ENCODE measurements around the gene UBE3C. TPM values are rescaled to one million over a fixed set of nuclear protein-coding genes. Genes with fewer than 3 reads are reported as not detected.

Gene UBE3C
- 56.1 to 69.4 TPM (median 64.6 TPM) in 5 replicates for total RNA-seq (2022; extraction: Qiagen RNA extraction)

GRCh38 chr7:157138424-157139110 lies at the start of gene UBE3C:
UBE3C (plus strand) TSS chr7:157138926; CDS start chr7:157139273, 347 bp downstream.

Other genes starting within 250 kb of the UBE3C start
- 26.4 to 35.4 TPM (median 31.5 TPM) in 5 replicates for gene LMBR1, start 245.7 kb upstream of the UBE3C start, total RNA-seq (2022; extraction: Qiagen RNA extraction)
- gene NOM1, start 189.2 kb upstream of the UBE3C start, total RNA-seq (2022; extraction: Qiagen RNA extraction): 17.3 to 24.1 TPM (median 20.5 TPM) in 5 replicates
- 3.0 to 5.8 TPM (median 5.5 TPM) in 5 replicates for gene MNX1, start 128.3 kb upstream of the UBE3C start, total RNA-seq (2022; extraction: Qiagen RNA extraction)
- 86.0 to 142 TPM (median 94.2 TPM) in 5 replicates for gene DNAJB6, start 198.1 kb downstream of the UBE3C start, total RNA-seq (2022; extraction: Qiagen RNA extraction)

All from A549 treated with Mapracorat at 1 μM for 4 hours (cell line).